GM23338 (cell line): ENCODE data around the gene CLCN1. TPM values are rescaled to one million over a fixed set of nuclear protein-coding genes. Genes with fewer than 3 reads are reported as not detected.
A peak's percentile ranks its signal among the peaks of the same experiment; 100 is the strongest.

ENCODE experiments used
- ATAC-seq: fragments of 200-7000 bp; cut with Tn5 transposase; 3 replicates; pipeline ENCODE4 v1.9.1; 2020
- DNase-seq: peaks from one replicate; pipeline ENCODE4 v3.0.0-alpha.2; 2015; ENCODE audit warnings: low spot score
- H2AFZ ChIP-seq: fragments of 200-600 bp; sonication (generic); 2 replicates; pipeline ENCODE4 v1.8.0; 2016; ENCODE audit warnings: antibody characterized with exemption, mild to moderate bottlenecking, moderate library complexity
- H3F3A ChIP-seq: fragments of 200-600 bp; sonication (generic); replicated peaks from 2 replicates; pipeline ENCODE4 v1.8.0; 2017; ENCODE audit warnings: antibody characterized with exemption, mixed run types, low read depth
- H3K27ac ChIP-seq: fragments of 200-600 bp; sonication (generic); 2 replicates; pipeline ENCODE4 v1.6.1; 2016; ENCODE audit warnings: low read depth
- H3K27me3 ChIP-seq: fragments of 200-600 bp; sonication (generic); 2 replicates; pipeline ENCODE4 v1.8.0; 2016; ENCODE audit warnings: mild to moderate bottlenecking, mixed run types, moderate library complexity; ENCODE audit not compliant: insufficient read depth
- H3K36me3 ChIP-seq: fragments of 200-600 bp; sonication (generic); 2 replicates; pipeline ENCODE4 v1.8.0; 2016; ENCODE audit warnings: mild to moderate bottlenecking; ENCODE audit not compliant: insufficient read depth
- H3K4me1 ChIP-seq: fragments of 200-600 bp; sonication (generic); 2 replicates; pipeline ENCODE4 v1.8.0; 2016; ENCODE audit warnings: mild to moderate bottlenecking, moderate library complexity; ENCODE audit not compliant: insufficient read depth
- H3K4me2 ChIP-seq: fragments of 200-600 bp; sonication (generic); 2 replicates; pipeline ENCODE4 v1.7.1; 2017; ENCODE audit warnings: mixed run types
- H3K4me3 ChIP-seq: fragments of 200-600 bp; sonication (generic); 2 replicates; pipeline ENCODE4 v1.6.1; 2016; ENCODE audit warnings: mixed run types
- H3K79me2 ChIP-seq: fragments of 200-600 bp; sonication (generic); replicated peaks from 2 replicates; pipeline ENCODE4 v1.8.0; 2017; ENCODE audit warnings: mild to moderate bottlenecking; ENCODE audit not compliant: insufficient read depth
- H3K9me2 ChIP-seq: fragments of 200-600 bp; sonication (generic); 2 replicates; pipeline ENCODE4 v1.8.0; 2017; ENCODE audit not compliant: insufficient read depth
- H4K20me1 ChIP-seq: fragments of 200-600 bp; sonication (generic); replicated peaks from 2 replicates; pipeline ENCODE4 v1.8.0; 2017; ENCODE audit warnings: mild to moderate bottlenecking; ENCODE audit not compliant: insufficient read depth
- H3K27ac Mint-ChIP-seq: 2 replicates; pipeline ENCODE4 v1.8.0; 2020; ENCODE audit warnings: inconsistent platforms, mild to moderate bottlenecking, moderate library complexity, mixed read lengths
- H3K27me3 Mint-ChIP-seq: 3 replicates; pipeline ENCODE4 v1.8.0; 2022; ENCODE audit warnings: low read depth, mild to moderate bottlenecking, moderate library complexity, mixed read lengths, inconsistent platforms; ENCODE audit not compliant: insufficient read depth, poor library complexity
- H3K36me3 Mint-ChIP-seq: 3 replicates; pipeline ENCODE4 v1.8.0; 2021; ENCODE audit warnings: low read depth, mild to moderate bottlenecking, inconsistent platforms, moderate library complexity, mixed read lengths
- H3K4me1 Mint-ChIP-seq: 3 replicates; pipeline ENCODE4 v1.8.0; 2020; ENCODE audit warnings: mild to moderate bottlenecking, inconsistent platforms, mixed read lengths
- H3K4me3 Mint-ChIP-seq: 3 replicates; pipeline ENCODE4 v1.8.0; 2021; ENCODE audit warnings: moderate library complexity, mild to moderate bottlenecking, inconsistent platforms, mixed read lengths
- H3K9me3 Mint-ChIP-seq: 3 replicates; pipeline ENCODE4 v1.8.0; 2020; ENCODE audit warnings: moderate library complexity, mild to moderate bottlenecking, inconsistent platforms, mixed read lengths
- CREB1 ChIP-seq: fragments of 250-450 bp; sonication (Bioruptor Pico); IDR thresholded peaks from 2 replicates; pipeline ENCODE4 v1.5.0; 2020; ENCODE audit warnings: low read depth, mild to moderate bottlenecking, moderate library complexity
- EZH2 ChIP-seq: fragments of 200-600 bp; sonication (generic); IDR thresholded peaks from one replicate; pipeline ENCODE4 v1.8.0; 2017; ENCODE audit warnings: antibody characterized with exemption, mild to moderate bottlenecking, low read depth; ENCODE audit not compliant: unreplicated experiment
- EZH2phosphoT487 ChIP-seq: fragments of 200-600 bp; sonication (generic); IDR thresholded peaks from one replicate; pipeline ENCODE4 v1.8.1; 2018; ENCODE audit warnings: antibody characterized with exemption; ENCODE audit not compliant: unreplicated experiment
- JUNB ChIP-seq: IDR thresholded peaks from one replicate; pipeline ENCODE4 v1.6.1; 2016; ENCODE audit warnings: antibody characterized with exemption; ENCODE audit not compliant: unreplicated experiment
- POLR2AphosphoS5 ChIP-seq: IDR thresholded peaks from 2 replicates; pipeline ENCODE4 v1.6.1; 2016; ENCODE audit warnings: antibody characterized with exemption, low read depth
- STAT1 ChIP-seq: IDR thresholded peaks from one replicate; pipeline ENCODE4 v1.6.1; 2016; ENCODE audit warnings: antibody characterized with exemption; ENCODE audit not compliant: unreplicated experiment
- ZNF462 ChIP-seq: fragments of 250-450 bp; sonication (Bioruptor Pico); IDR thresholded peaks from 2 replicates; pipeline ENCODE4 v1.5.0; 2020; ENCODE audit warnings: mild to moderate bottlenecking, moderate library complexity
- polyA plus RNA-seq: library from polyadenylated mRNA; unstranded; fragments of >200 nt; fragmentation: Nextera tagmentation; extraction: Ambion mirVana; gene quantifications from 2 replicates; pipeline ENCODE4 v1.2.1, GENCODE V29; 2016
- total RNA-seq: library from RNA; depleted of rRNA; stranded (reverse); fragments of >200 nt; shearing (Covaris generic); gene quantifications from 2 replicates; pipeline ENCODE4 v1.2.3, GENCODE V29; 2014
- TF ChIP-seq, protein P1 (sequence below), 2 experiments: fragments of 200-600 bp in 1 of 2; sonication (generic) in 1 of 2; conservative IDR thresholded peaks; 2 replicates each; pipeline versions ENCODE4 v1.5.1 to v1.6.1; 2016 to 2017; ENCODE audit warnings: antibody characterized with exemption in 2 of 2, low read depth in 2 of 2, mild to moderate bottlenecking in 2 of 2, moderate library complexity in 1 of 2

CLCN1 gene
- total and polyA plus RNA-seq, 2 experiments from 2014 or later, result 0.38 to 0.48 TPM

GRCh38 chr7:143361552-143362130 lies 45.7 kb downstream of the CLCN1 start:
- Mint-ChIP-seq H3K36me3 (peaks cover 32% of the 10 kb centered on the region), H3K27ac (no peak overlapping the region), H3K27me3 (peaks cover 21% of the 10 kb centered on the region), H3K4me1 (peaks cover 21% of the 10 kb centered on the region), H3K4me3 (peak overlapping the region; percentile 90), H3K9me3 (no peaks in the 10 kb centered on the region; the same call in 1 of the 3 replicates)
- Histone ChIP-seq H3K79me2 (no peaks in the 10 kb centered on the region), H3K4me2 (peak overlapping the region; percentile 90), H3F3A (no peaks in the 10 kb centered on the region), H3K9me2 (no peaks in the 10 kb centered on the region; the same call in 1 of the 2 replicates), H3K4me1 (peaks cover 16% of the 10 kb centered on the region), H4K20me1 (no peaks in the 10 kb centered on the region), H2AFZ (peak overlapping the region; percentile 52; the same call in 1 of the 2 replicates), H3K27me3 (peaks cover 22% of the 10 kb centered on the region), H3K36me3 (peaks cover 11% of the 10 kb centered on the region), H3K27ac (peak overlapping the region; percentile 74; the same call in 1 of the 2 replicates), H3K4me3 (peak overlapping the region; percentile 91)
- ATAC-seq (peak; percentile 70), DNase-seq (peak; percentile 69)
- TF ChIP-seq EZH2, result no peak
- TF ChIP-seq POLR2AphosphoS5, result no peak
- TF ChIP-seq, protein P1, sequence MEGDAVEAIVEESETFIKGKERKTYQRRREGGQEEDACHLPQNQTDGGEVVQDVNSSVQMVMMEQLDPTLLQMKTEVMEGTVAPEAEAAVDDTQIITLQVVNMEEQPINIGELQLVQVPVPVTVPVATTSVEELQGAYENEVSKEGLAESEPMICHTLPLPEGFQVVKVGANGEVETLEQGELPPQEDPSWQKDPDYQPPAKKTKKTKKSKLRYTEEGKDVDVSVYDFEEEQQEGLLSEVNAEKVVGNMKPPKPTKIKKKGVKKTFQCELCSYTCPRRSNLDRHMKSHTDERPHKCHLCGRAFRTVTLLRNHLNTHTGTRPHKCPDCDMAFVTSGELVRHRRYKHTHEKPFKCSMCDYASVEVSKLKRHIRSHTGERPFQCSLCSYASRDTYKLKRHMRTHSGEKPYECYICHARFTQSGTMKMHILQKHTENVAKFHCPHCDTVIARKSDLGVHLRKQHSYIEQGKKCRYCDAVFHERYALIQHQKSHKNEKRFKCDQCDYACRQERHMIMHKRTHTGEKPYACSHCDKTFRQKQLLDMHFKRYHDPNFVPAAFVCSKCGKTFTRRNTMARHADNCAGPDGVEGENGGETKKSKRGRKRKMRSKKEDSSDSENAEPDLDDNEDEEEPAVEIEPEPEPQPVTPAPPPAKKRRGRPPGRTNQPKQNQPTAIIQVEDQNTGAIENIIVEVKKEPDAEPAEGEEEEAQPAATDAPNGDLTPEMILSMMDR (conservative IDR thresholded peaks at IDR 0.05; ENCODE audit: low read depth in 2 of 2), result no peak
- TF ChIP-seq JUNB, result no peak

- peak within 1 kb of the TSS; percentile 95 for H2AFZ ChIP-seq
- H3K4me3 Mint-ChIP-seq, result peak within 1 kb of the TSS; percentile 90
- no peak for TF ChIP-seq JUNB
- TF ChIP-seq STAT1, result no peak
- TF ChIP-seq ZNF462, result no peak
- TF ChIP-seq EZH2, result no peak
- no peak for TF ChIP-seq CREB1 (CRISPR knock-in tag)
- TF ChIP-seq EZH2phosphoT487, result no peak
- TF ChIP-seq POLR2AphosphoS5, result no peak
- TF ChIP-seq, protein P1 (conservative IDR thresholded peaks at IDR 0.05; ENCODE audit: low read depth in 2 of 2), result no peak
Observed at GRCh38 chr7:143362131-143363015, 46.5 kb downstream of the CLCN1 start, which contains the start of gene FAM131B. Gene FAM131B, minus strand, starts transcription at chr7:143362713. Its CDS starts 110 bp downstream, at chr7:143362603.

More at GRCh38 chr7:143362131-143363015, 46.5 kb downstream of the CLCN1 start, which contains the start of gene FAM131B:
- Mint-ChIP-seq H3K27ac (no peak within 1 kb of the TSS), H3K36me3 (peaks cover 25% of the 10 kb centered on the region), H3K27me3 (peaks cover 21% of the 10 kb centered on the region), H3K4me1 (peaks cover 21% of the 10 kb centered on the region), H3K9me3 (no peaks in the 10 kb centered on the region; the same call in 1 of the 3 replicates)
- Histone ChIP-seq H3K4me1 (peaks cover 16% of the 10 kb centered on the region), H3K27ac (no peak within 1 kb of the TSS; the same call in 1 of the 2 replicates), H3K4me2 (peak within 1 kb of the TSS; percentile 99), H3F3A (no peaks in the 10 kb centered on the region), H4K20me1 (no peaks in the 10 kb centered on the region), H3K27me3 (peaks cover 22% of the 10 kb centered on the region), H3K79me2 (no peaks in the 10 kb centered on the region), H3K36me3 (peaks cover 11% of the 10 kb centered on the region), H3K4me3 (peak within 1 kb of the TSS; percentile 91), H3K9me2 (no peaks in the 10 kb centered on the region; the same call in 1 of the 2 replicates)
- peak; percentile 66 for DNase-seq
- ATAC-seq, result peak; percentile 53
